ENCODE data around the gene SYT11.

- TF ChIP-seq CTCF (IDR thresholded peaks at IDR 0.05; ENCODE audit: insufficient read depth, low read depth, low read length), result no peak
- no peak for TF ChIP-seq EZH2 (IDR thresholded peaks at IDR 0.05; ENCODE audit: insufficient read depth, low read length)
Observed at GRCh38 chr1:155911156-155912055, 52.0 kb downstream of the SYT11 start, which contains the start of gene RIT1.

Measured in astrocyte (in vitro differentiated cells and primary cell).